ENCODE measurements around the gene GALC. TPM values are rescaled to one million over a fixed set of nuclear protein-coding genes. Genes with fewer than 3 reads are reported as not detected.
"Not testable (repeated sequence)": the region's sequence is repeated elsewhere in the genome, so short reads cannot be mapped to it uniquely, and the experiment has no call there.

GALC gene
- 10 to 100 TPM; 20.6 to 25.7 TPM for total RNA-seq

DNA sequence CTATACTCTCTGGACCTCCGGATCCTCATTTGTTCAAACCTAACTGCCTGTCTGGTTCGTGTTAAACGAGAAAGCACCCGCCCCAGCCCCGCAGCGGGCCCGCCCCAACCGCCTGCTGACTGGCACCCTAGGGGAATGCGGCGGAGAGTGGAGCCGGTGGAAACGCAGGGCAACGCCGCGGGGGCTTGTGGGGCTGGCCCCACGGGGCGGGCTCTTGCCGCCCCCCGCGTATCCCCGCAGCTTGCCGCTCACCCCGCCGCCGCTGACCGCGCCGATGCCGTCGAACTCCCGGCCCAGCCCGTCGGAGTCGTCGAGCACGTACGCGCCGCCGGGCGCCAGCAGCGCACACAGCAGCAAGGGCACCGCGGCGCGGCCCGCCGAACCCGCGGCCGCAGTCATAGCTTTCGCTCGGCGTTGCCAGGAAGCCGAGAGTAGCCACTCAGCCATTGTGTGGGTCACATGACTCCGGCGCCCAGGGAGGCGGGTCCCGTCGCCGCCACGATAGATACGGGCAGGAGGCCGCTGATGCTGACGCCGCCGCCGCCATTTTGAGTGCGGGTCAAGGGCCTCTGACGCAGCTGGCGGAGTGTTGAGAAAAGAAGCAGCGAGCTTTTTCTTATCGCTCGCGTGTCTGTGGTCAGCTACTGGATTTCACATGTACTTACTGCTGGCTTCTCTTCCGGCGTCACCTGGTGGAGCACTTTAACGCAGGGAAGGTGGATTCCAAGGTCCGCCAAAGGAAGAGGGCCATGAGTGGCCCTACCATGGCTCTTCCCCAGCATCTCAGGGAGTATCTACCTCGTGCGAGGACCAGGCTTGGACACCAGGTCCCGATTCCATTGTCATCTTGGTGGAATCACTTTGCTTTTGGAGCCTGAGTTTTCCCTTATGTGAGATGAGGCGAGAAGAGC lies at the start of gene GALC:
TSS of gene GALC (minus strand) at position 465 of the 911 bp plus-strand sequence. CDS start at position 447, 18 bp downstream.
- Mint-ChIP-seq H3K4me1 (peaks cover 53% of the 10 kb centered on the region), H3K9me3 (ENCODE audit: low read depth) (no peaks in the 10 kb centered on the region), H3K27ac (peak within 1 kb of the TSS; percentile 96), H3K27me3 (no peaks in the 10 kb centered on the region), H3K36me3 (peaks cover 5% of the 10 kb centered on the region), H3K4me3 (peak within 1 kb of the TSS; percentile 93)
- DNase-seq (peak; percentile 98), ATAC-seq (peak; percentile 90)
- CTCF ChIA-PET = interaction anchor here (1.1 to 5.4 kb wide), 5 partner anchors 9 to 48 kb away, joined by 3 to 47 read pairs (median 23); partner anchors contain the start of gene GPR65

DNA sequence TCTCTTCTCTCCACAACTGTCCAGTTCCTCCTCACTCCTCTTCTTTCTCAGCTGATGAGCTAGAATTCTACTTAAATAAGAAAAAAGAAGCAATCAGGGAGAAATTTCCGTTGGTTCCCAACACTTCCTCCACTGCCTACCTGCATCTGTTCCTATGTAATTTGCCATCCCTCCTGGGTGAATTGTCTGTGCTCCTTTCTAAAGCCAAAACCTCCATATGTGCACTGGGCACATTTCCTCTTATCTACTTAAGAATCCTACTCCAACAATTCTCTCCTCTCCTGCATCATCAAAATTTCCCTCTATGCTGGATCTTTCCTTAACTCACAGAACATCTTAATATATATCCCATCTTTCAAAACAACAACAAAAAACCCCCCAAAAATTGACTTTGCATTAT lies 47.2 kb upstream of the GALC start:
- CTCF ChIA-PET = interaction anchor here (1.5 kb wide), 2 partner anchors 13 to 95 kb away, joined by 3 read pairs; no protein-coding TSS in a partner anchor
- Mint-ChIP-seq H3K4me3 (no peak overlapping the region), H3K9me3 (ENCODE audit: low read depth) (no peaks in the 10 kb centered on the region), H3K27ac (no peak overlapping the region), H3K4me1 (peaks cover 28% of the 10 kb centered on the region), H3K36me3 (peaks cover 11% of the 10 kb centered on the region), H3K27me3 (no peaks in the 10 kb centered on the region)
- DNase-seq (no peak), ATAC-seq (no peak)

DNA sequence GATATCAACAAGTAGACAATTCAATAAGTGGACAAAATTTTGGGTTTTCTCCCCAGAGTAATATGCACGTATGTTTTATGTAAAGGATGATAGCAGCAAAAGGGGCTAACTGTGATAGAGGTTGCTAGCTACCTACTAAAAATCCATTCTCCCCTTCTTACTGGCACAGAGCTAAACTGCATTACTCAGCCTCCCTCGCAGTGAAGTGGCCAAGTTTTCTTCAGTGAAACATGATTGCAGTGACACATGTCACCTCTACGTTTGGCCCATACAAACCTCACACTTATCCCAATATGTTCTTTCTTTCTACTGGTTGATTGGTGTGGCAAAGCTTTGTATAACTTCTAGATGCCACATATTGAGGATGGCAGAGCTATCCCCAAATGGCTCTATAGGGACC lies 46.2 kb upstream of the GALC start:
- CTCF ChIA-PET = interaction anchor here (1.5 kb wide), 1 partner anchor 14 kb away, joined by 3 read pairs; no protein-coding TSS in a partner anchor
- ATAC-seq = no peak

DNA sequence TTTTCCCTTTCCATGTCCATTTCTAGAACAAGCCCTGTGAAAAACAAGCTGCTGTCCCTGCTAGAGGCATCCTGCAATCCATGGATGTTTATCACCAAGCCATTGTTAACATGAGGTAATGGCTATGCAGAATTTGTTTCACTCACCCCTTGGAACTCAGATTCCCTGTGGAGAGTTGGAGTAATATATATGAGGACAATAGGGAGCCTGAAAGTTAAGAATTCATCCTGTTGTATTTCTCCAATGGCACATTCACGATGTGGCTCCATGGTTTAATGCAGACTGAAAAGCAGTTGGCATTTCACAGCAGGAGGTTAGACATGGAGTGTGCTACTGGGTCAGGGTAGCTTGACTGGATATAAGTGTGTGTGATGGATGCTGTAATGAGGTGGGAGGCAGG lies 44.3 kb upstream of the GALC start:
- CTCF ChIA-PET = interaction anchor here (0.8 kb wide), 1 partner anchor 131 kb away, joined by 4 read pairs; no protein-coding TSS in a partner anchor
- H3K36me3 Mint-ChIP-seq = peaks cover 7% of the 10 kb centered on the region

More for the DNA sequence above, 46.2 kb upstream of the GALC start:
- Mint-ChIP-seq H3K36me3 (peaks cover 7% of the 10 kb centered on the region), H3K9me3 (ENCODE audit: low read depth) (no peaks in the 10 kb centered on the region), H3K27ac (no peak overlapping the region), H3K4me1 (peaks cover 18% of the 10 kb centered on the region), H3K4me3 (no peak overlapping the region), H3K27me3 (no peaks in the 10 kb centered on the region)
- DNase-seq = no peak

DNA sequence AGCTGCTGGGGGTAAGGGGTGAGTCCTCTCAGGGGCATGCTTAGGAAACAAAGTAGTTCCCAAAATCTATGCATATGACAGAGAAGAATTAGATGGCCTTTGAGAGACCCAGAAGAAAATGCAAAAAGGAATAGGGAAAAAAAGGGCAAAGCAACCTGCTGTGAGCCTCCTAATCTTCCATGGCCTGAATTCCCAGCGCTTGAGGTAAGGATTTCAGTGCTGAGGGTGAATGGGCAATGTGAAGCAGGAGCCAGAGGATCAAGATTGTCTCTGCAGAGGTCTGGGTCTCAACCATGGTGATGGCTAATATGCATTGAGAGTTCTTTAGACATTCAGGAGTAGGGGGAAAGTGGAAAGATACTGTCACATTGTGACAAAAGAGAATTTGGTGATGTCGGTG lies 43.4 kb upstream of the GALC start:
- Mint-ChIP-seq H3K9me3 (ENCODE audit: low read depth) (no peaks in the 10 kb centered on the region), H3K4me1 (peaks cover 19% of the 10 kb centered on the region), H3K4me3 (no peak overlapping the region), H3K36me3 (peaks cover 10% of the 10 kb centered on the region), H3K27ac (no peak overlapping the region), H3K27me3 (no peaks in the 10 kb centered on the region)
- CTCF ChIA-PET = no interaction called here
- no peak for DNase-seq
- ATAC-seq = no peak

More for the DNA sequence above, 44.3 kb upstream of the GALC start:
- H3K27ac Mint-ChIP-seq = no peak overlapping the region
- peaks cover 16% of the 10 kb centered on the region for H3K4me1 Mint-ChIP-seq
- no peaks in the 10 kb centered on the region for H3K9me3 Mint-ChIP-seq (ENCODE audit: low read depth)
- no peaks in the 10 kb centered on the region for H3K27me3 Mint-ChIP-seq
- no peak overlapping the region for H3K4me3 Mint-ChIP-seq
- no peak for DNase-seq
- no peak for ATAC-seq

DNA sequence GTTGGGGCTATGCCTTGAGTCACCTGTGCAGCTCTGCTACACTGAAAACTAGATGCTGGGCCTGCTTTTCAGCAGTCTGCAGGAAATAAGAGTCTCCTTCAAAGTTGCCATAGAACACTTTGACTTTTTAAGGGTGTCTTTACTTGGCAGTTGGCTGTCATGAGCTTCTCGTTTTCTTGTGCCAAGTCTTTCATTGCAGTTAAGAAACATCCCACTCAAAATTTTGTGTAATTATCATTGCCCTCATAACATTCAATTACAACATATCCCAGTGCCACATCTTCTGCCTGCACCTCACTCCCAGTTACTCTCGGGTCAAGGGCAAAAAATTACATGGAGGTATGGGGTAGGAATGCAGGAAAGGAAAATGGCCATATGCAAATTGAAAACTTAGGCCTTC lies 41.1 kb upstream of the GALC start:
- CTCF ChIA-PET = no interaction called here
- peaks cover 17% of the 10 kb centered on the region for H3K36me3 Mint-ChIP-seq
- DNase-seq (no peak), ATAC-seq (no peak)
- H3K4me1 Mint-ChIP-seq = peaks cover 35% of the 10 kb centered on the region
- no peaks in the 10 kb centered on the region for H3K27me3 Mint-ChIP-seq
- H3K27ac Mint-ChIP-seq = no peak overlapping the region
- H3K4me3 Mint-ChIP-seq = no peak overlapping the region
- H3K9me3 Mint-ChIP-seq (ENCODE audit: low read depth) = no peaks in the 10 kb centered on the region

DNA sequence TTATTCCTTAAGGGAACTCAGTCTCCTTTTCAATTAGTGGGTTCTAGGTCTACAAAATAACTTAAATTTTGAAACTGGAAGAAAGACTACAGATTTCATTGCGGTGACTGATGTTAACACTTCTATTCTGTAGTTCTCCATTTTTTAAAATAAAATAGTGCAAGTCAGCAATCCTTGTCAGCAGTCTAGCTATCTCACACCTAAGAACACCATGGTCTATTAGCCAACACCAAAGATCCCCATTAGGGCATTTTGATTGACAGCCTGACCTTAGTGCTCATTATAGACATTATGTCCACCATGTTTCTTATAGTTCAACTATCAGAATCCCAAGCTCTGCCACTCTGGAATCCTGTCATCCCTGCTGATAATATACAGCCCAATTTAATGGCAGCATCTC lies 39.4 kb upstream of the GALC start:
- CTCF ChIA-PET = interaction anchor here (1.0 to 2.0 kb wide), 2 partner anchors 18 to 87 kb away, joined by 3 to 4 read pairs; no protein-coding TSS in a partner anchor
- no peak overlapping the region for H3K4me3 Mint-ChIP-seq
- DNase-seq (no peak), ATAC-seq (no peak)
- H3K36me3 Mint-ChIP-seq = peaks cover 20% of the 10 kb centered on the region
- no peak overlapping the region for H3K27ac Mint-ChIP-seq
- no peaks in the 10 kb centered on the region for H3K9me3 Mint-ChIP-seq (ENCODE audit: low read depth)
- no peaks in the 10 kb centered on the region for H3K27me3 Mint-ChIP-seq
- H3K4me1 Mint-ChIP-seq = peaks cover 30% of the 10 kb centered on the region

DNA sequence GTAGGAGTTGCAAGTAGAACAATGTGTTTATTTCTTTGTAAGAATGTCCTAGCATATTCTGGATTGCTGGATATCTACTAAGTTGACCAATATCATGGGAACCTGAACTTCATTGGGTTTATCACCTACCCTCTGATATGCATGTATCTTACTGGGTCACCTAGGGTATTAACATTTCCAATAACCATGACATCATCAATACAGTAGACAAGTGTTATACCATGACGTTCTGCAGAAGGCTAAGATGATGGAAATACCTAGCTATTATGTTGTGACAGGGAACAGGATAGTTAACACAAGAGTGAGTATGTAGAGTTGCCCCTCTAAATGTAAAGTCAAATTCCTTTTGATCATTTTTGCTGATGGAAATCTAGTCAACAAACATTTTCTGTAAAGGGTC lies 37.9 kb upstream of the GALC start:
- peaks cover 43% of the 10 kb centered on the region for H3K4me1 Mint-ChIP-seq
- H3K36me3 Mint-ChIP-seq = peaks cover 25% of the 10 kb centered on the region
- DNase-seq (no peak), ATAC-seq (no peak)
- H3K27me3 Mint-ChIP-seq = no peaks in the 10 kb centered on the region
- no peak overlapping the region for H3K27ac Mint-ChIP-seq
- no peaks in the 10 kb centered on the region for H3K9me3 Mint-ChIP-seq (ENCODE audit: low read depth)
- H3K4me3 Mint-ChIP-seq = no peak overlapping the region
- CTCF ChIA-PET = interaction anchor here (2.0 kb wide), 1 partner anchor 86 kb away, joined by 4 read pairs; no protein-coding TSS in a partner anchor

DNA sequence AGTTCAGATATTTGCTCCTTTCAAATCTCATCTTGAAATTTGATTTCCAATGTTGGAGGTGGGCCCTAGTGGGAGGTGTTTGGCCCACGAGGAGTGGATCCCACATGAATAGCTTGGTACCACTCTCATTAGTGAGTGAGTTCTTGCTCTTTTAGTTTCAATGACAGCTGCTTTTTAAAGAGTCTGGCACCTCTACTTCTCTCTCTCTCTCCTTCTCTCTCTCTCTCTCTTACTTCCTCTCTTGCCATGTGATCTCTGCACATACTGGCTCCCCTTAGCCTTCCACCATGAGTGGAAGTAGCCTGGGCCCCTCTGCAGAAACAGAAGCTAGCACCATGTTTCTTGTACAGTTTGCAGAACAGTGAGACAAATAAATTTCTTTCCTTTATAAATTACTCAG lies 37.1 kb upstream of the GALC start:
- DNase-seq = no peak
- Mint-ChIP-seq H3K27ac (peak overlapping the region; percentile 59), H3K9me3 (ENCODE audit: low read depth) (no peaks in the 10 kb centered on the region), H3K27me3 (no peaks in the 10 kb centered on the region), H3K4me3 (no peak overlapping the region), H3K4me1 (peaks cover 44% of the 10 kb centered on the region), H3K36me3 (peaks cover 26% of the 10 kb centered on the region)
- CTCF ChIA-PET = no interaction called here
- no peak for ATAC-seq

DNA sequence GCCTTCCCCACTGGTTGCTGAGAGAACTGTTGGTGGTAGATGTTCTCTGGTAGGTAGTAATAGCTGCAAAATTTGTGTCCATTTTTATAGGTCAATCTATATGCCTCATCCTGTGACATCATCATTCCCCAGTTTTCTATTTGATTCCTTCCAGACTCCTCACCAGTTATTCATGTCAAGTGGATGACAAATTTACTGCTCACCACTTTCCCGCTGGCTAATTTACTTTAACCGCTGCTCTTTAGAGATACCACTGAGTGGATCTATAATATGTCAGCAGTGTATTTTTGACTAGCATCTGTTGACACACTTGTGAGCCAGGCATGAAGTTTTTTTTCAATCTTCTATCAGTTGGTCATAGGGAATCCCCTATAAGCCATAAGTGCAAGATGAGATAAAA lies 36.5 kb upstream of the GALC start:
- peaks cover 47% of the 10 kb centered on the region for H3K4me1 Mint-ChIP-seq
- no peak overlapping the region for H3K27ac Mint-ChIP-seq
- CTCF ChIA-PET = no interaction called here
- ATAC-seq = peak; percentile 29
- DNase-seq = no peak
- H3K27me3 Mint-ChIP-seq = no peaks in the 10 kb centered on the region
- no peak overlapping the region for H3K4me3 Mint-ChIP-seq
- no peaks in the 10 kb centered on the region for H3K9me3 Mint-ChIP-seq (ENCODE audit: low read depth)
- H3K36me3 Mint-ChIP-seq = peaks cover 30% of the 10 kb centered on the region

DNA sequence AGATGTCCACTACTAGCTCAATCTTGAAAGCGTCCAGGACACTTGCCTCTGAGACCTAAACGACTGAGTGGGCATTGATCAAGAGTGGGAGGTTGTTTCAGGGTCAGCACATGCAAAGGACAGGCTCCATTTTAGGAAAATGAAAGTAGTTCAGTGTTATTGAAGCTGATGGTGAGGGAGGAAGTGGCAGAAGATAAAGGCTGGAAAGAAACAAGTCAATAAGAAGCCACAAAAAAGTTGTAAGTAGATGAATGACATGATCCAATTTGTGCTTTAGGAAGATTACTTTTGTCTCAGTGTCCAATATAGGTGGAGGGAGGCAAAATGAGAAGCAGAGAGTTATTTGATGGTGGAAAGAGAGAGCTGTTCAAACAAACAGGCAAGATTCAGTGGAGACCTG lies 33.9 kb upstream of the GALC start:
- CTCF ChIA-PET = interaction anchor here (1.0 to 1.5 kb wide), 4 partner anchors 12 to 142 kb away, joined by 3 to 12 read pairs (median 5); no protein-coding TSS in a partner anchor
- Mint-ChIP-seq H3K36me3 (peaks cover 28% of the 10 kb centered on the region), H3K4me1 (peaks cover 64% of the 10 kb centered on the region), H3K9me3 (ENCODE audit: low read depth) (no peaks in the 10 kb centered on the region), H3K4me3 (peak overlapping the region; percentile 38), H3K27me3 (no peaks in the 10 kb centered on the region), H3K27ac (peak overlapping the region; percentile 88)
- DNase-seq = no peak
- ATAC-seq = peak; percentile 76

DNA sequence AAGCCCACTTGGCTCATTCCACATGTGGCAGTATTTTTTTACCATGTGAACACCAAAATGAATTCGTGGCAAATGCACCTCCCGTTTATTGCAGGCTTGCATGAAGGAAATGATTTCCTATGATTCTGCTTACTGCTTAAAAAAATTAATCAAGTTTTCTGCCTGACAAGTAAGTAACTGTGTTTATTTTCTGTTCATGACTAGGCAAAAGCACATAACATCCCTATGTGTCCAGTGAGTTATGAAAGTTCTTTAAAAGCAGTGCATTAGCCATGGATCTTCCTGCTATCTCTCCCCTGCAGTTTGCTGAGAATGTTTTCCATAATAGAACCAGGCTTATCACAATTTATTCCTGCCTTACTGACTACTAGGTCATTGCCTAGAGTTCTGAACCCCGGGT lies 32.3 kb upstream of the GALC start:
- CTCF ChIA-PET = no interaction called here
- H3K9me3 Mint-ChIP-seq (ENCODE audit: low read depth) = no peaks in the 10 kb centered on the region
- no peaks in the 10 kb centered on the region for H3K27me3 Mint-ChIP-seq
- H3K27ac Mint-ChIP-seq = no peak overlapping the region
- ATAC-seq (no peak), DNase-seq (no peak)
- H3K4me3 Mint-ChIP-seq = no peak overlapping the region
- H3K36me3 Mint-ChIP-seq = peaks cover 25% of the 10 kb centered on the region
- H3K4me1 Mint-ChIP-seq = peaks cover 55% of the 10 kb centered on the region

DNA sequence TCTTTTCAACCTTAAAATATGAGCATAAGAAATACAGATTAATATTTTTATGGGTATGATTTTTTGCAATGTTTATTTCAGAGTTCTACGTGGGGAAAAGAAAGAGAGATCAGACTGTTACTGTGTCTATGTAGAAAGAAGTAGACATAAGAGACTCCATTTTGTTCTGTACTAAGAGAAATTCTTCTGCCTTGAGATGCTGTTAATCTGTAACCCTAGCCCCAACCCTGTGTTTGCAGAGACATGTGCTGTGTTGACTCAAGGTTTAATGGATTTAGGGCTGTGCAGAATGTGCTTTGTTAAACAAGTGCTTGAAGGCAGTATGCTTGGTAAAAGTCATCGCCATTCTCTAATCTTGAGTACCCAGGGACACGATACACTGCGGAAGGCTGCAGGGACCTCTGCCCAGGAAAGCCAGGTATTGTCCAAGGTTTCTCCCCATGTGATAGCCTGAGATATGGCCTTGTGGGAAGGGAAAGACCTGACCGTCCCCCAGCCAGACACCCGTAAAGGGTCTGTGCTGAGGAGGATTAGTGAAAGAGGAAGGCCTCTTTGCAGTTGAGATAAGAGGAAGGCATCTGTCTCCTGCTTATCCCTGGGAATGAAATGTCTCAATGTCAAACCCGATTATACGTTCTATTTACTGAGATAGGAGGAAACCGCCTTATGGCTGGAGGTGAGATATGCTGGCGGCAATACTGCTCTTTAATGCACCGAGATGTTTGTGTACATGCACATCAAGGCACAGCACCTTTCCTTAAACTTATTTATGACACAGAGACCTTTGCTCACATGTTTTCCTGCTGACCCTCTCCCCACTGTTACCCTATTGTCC lies 31.5 kb upstream of the GALC start:
- ATAC-seq; DNase-seq; H3K27me3 Mint-ChIP-seq; H3K9me3 Mint-ChIP-seq (ENCODE audit: low read depth); H3K27ac Mint-ChIP-seq; CTCF ChIA-PET; H3K4me3 Mint-ChIP-seq: not testable (repeated sequence)
- peaks cover 23% of the 10 kb centered on the region for H3K36me3 Mint-ChIP-seq
- peaks cover 50% of the 10 kb centered on the region for H3K4me1 Mint-ChIP-seq

All from activated CD8-positive, alpha-beta memory T cell treated with anti-CD3 and anti-CD28 coated beads, Interleukin-2, amount 10 ng/mL, durations not matched to agents 7 days and 5 days (primary cell).